K562 (cell line): Measurements from ENCODE around the gene PXN. TPM values are rescaled to one million over a fixed set of nuclear protein-coding genes. Genes with fewer than 3 reads are reported as not detected.

Experiments used
- PYGO2 ChIP-seq: fragments of 450-650 bp; IDR thresholded peaks from 2 replicates; pipeline ENCODE4 v1.6.1; 2016; ENCODE audit warnings: mild to moderate bottlenecking, missing genetic modification characterization, moderate library complexity, missing compliant biosample characterization
- polyA plus RNA-seq, 8 experiments: library from polyadenylated mRNA; depleted of rRNA in 4 of 8; stranded (reverse) in 5 of 8; unstranded in 3 of 8; fragments of >200 nt; fragmentation: Nextera tagmentation in 2 of 8; fragmentation: Illumina TruSeq in 1 of 8; extraction: Ambion mirVana in 2 of 8; extraction: Trizol in 1 of 8; gene quantifications; 2 replicates each; pipeline versions ENCODE4 v1.2.1 to v1.2.3, GENCODE V29; 2011 to 2014; ENCODE audit warnings: inconsistent platforms in 1 of 8, missing spikeins in 1 of 8
- total RNA-seq, 7 experiments: library from RNA; depleted of rRNA in 6 of 7; stranded (reverse); fragments of >200 nt in 6 of 7; fragmentation: Illumina TruSeq in 2 of 7; extraction: Trizol in 2 of 7; gene quantifications; 2 replicates each; pipeline versions ENCODE4 v1.2.1 to v1.2.3, GENCODE V29; 2011 to 2021; ENCODE audit warnings: low replicate concordance in 1 of 7
- TF ChIP-seq, protein P1 (sequence below), 2 experiments: fragments of 450-650 bp; IDR thresholded peaks; 2 replicates each; pipeline ENCODE4 v1.6.1; 2016; ENCODE audit warnings: mild to moderate bottlenecking in 2 of 2, borderline replicate concordance in 1 of 2, low read depth in 1 of 2, moderate library complexity in 1 of 2

PXN gene
- total and polyA plus RNA-seq, 9 of the 15 experiments (the other 6 are each of a cell fraction or from before 2014, with no cell fraction given) = 4.0 to 74.1 (median 18.6) TPM

DNA sequence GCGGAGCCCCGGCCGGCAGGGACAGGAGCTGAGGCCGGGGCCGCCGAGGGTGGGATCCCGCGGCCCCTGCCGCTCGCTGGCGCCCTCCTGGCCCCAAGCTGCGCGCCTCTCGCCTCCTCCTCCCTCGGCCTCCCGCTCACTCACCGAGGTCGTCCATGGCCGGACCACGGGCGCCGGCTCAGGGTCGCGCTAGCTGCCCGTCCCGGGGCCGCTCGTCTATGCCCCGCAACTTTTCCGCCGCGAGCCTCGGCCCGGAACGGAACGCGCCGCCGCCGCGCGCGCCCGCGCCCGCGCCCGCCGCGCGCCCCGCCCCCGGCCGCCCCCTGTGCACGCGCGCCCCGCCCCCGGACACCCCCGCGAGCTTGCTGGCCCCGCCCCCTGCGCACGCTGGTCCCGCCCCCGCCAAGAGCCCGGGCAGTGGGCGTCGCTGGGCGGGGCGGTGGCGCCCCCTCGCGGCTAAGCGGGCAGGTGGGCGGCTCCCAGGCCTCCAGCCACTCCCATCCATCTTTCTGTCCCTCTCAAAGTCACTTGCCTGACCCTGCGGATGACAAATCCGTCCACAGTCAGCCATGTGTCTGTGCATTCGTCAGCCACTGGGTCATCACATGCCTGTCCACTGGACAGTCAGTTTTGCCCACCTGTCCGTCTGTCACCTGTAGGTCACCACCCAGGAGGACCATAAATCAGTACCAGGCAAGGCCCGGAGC lies at the start of gene PXN (continued):
- TF ChIP-seq, protein P1, sequence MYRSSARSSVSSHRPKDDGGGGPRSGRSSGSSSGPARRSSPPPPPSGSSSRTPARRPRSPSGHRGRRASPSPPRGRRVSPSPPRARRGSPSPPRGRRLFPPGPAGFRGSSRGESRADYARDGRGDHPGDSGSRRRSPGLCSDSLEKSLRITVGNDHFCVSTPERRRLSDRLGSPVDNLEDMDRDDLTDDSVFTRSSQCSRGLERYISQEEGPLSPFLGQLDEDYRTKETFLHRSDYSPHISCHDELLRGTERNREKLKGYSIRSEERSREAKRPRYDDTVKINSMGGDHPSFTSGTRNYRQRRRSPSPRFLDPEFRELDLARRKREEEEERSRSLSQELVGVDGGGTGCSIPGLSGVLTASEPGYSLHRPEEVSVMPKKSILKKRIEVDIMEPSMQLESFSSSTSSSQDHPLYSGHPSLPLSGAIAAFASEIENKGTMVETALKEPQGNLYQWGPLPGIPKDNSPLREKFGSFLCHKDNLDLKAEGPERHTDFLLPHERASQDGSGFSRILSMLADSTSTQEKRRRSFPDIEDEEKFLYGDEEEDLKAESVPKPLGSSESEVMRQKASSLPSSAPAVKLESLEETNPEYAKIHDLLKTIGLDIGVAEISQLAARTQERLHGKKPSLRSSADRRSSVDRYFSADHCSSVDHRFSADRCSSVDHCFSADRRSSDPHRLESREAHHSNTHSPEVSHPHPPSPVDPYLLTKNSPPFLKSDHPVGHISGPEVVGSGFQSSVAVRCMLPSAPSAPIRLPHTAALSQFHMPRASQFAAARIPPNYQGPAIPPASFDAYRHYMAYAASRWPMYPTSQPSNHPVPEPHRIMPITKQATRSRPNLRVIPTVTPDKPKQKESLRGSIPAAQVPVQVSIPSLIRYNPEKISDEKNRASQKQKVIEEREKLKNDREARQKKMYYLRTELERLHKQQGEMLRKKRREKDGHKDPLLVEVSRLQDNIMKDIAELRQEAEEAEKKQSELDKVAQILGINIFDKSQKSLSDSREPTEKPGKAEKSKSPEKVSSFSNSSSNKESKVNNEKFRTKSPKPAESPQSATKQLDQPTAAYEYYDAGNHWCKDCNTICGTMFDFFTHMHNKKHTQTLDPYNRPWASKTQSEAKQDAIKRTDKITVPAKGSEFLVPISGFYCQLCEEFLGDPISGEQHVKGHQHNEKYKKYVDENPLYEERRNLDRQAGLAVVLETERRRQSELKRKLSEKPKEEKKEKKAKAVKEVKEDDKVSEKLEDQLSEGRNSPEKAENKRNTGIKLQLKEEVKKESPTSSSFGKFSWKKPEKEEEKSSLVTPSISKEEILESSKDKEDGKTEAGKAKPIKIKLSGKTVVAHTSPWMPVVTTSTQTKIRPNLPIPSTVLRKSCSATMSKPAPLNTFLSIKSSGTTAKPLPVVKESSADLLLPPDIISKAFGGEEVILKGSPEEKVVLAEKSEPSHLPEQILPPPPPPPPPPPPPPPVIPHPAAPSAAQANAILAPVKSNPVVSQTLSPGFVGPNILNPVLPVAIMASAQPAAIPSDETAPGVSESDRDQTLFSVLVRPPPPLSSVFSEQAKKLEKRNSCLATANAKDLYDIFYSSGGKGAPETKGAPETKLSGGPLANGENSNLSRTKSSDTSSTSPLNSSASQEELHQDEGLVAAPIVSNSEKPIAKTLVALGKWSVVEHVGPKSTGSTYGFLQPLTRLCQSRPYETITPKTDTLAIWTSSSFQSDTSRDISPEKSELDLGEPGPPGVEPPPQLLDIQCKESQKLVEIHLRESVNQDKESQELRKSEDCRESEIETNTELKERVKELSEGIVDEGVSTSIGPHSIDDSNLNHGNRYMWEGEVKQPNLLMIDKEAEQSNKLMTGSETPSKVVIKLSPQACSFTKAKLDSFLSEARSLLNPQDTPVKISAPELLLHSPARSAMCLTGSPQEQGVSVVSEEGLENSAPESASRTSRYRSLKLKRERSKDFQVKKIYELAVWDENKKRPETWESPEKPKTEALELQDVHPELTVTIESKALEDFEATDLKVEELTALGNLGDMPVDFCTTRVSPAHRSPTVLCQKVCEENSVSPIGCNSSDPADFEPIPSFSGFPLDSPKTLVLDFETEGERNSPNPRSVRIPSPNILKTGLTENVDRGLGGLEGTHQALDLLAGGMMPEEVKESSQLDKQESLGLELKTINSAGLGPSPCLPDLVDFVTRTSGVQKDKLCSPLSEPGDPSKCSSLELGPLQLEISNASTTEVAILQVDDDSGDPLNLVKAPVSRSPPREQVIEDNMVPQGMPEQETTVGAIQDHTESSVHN (IDR thresholded peaks at IDR 0.05; ENCODE audit: borderline replicate concordance in 1 of 2, low read depth in 1 of 2) = no peak
- TF ChIP-seq PYGO2 (tag) = no peak
- TF ChIP-seq, all 486 proteins: peak for 88
